K562 (cell line): ENCODE data around the gene SULT2A1. TPM values are rescaled to one million over a fixed set of nuclear protein-coding genes. Genes with fewer than 3 reads are reported as not detected.

Experiments used
- ASH1L ChIP-seq: fragments of 450-650 bp; IDR thresholded peaks from 2 replicates; pipeline ENCODE4 v1.6.1; 2018; ENCODE audit warnings: borderline replicate concordance, mild to moderate bottlenecking, low read depth; ENCODE audit not compliant: partially characterized antibody
- BCL6 ChIP-seq: fragments of 250-450 bp; sonication (Bioruptor Pico); IDR thresholded peaks from 2 replicates; pipeline ENCODE4 v1.4.0; 2020
- GTF2E2 ChIP-seq: fragments of 200-800 bp; sonication (Bioruptor generic); IDR thresholded peaks from 2 replicates; pipeline ENCODE4 v1.6.1; 2016; ENCODE audit warnings: missing genetic modification characterization, missing compliant biosample characterization
- HDAC8 ChIP-seq: fragments of 450-650 bp; IDR thresholded peaks from 2 replicates; pipeline ENCODE4 v1.6.1; 2016; ENCODE audit warnings: mild to moderate bottlenecking, missing genetic modification characterization, moderate library complexity, missing compliant biosample characterization
- LEF1 ChIP-seq: fragments of 450-650 bp; IDR thresholded peaks from 2 replicates; pipeline ENCODE4 v1.6.1; 2016; ENCODE audit warnings: mild to moderate bottlenecking
- NCOA4 ChIP-seq: fragments of 450-650 bp; IDR thresholded peaks from 2 replicates; pipeline ENCODE4 v1.6.1; 2018; ENCODE audit warnings: mild to moderate bottlenecking; ENCODE audit not compliant: partially characterized antibody
- NFE2 ChIP-seq: IDR thresholded peaks from 2 replicates; pipeline ENCODE4 v1.6.1; 2014; ENCODE audit warnings: antibody characterized with exemption, low read depth
- NFIC ChIP-seq: fragments of 450-650 bp; IDR thresholded peaks from 2 replicates; pipeline ENCODE4 v1.6.1; 2017; ENCODE audit warnings: mild to moderate bottlenecking, inconsistent platforms
- SETDB1 ChIP-seq: IDR thresholded peaks from one replicate; pipeline ENCODE4 v1.6.1; 2012; ENCODE audit warnings: low read length, control low read depth, inconsistent platforms
- SUPT5H ChIP-seq: fragments of 450-650 bp; IDR thresholded peaks from 2 replicates; pipeline ENCODE4 v1.6.1; 2016
- ZC3H8 ChIP-seq: fragments of 450-650 bp; IDR thresholded peaks from 2 replicates; pipeline ENCODE4 v1.6.1; 2017
- ZNF77 ChIP-seq: fragments of 250-450 bp; sonication (Bioruptor Pico); IDR thresholded peaks from 2 replicates; pipeline ENCODE4 v1.5.0; 2020
- polyA plus RNA-seq, 8 experiments: library from polyadenylated mRNA; depleted of rRNA in 4 of 8; stranded (reverse) in 5 of 8; unstranded in 3 of 8; fragments of >200 nt; fragmentation: Nextera tagmentation in 2 of 8; fragmentation: Illumina TruSeq in 1 of 8; extraction: Ambion mirVana in 2 of 8; extraction: Trizol in 1 of 8; gene quantifications; 2 replicates each; pipeline versions ENCODE4 v1.2.1 to v1.2.3, GENCODE V29; 2011 to 2014; ENCODE audit warnings: inconsistent platforms in 1 of 8, missing spikeins in 1 of 8
- total RNA-seq, 7 experiments: library from RNA; depleted of rRNA in 6 of 7; stranded (reverse); fragments of >200 nt in 6 of 7; fragmentation: Illumina TruSeq in 2 of 7; extraction: Trizol in 2 of 7; gene quantifications; 2 replicates each; pipeline versions ENCODE4 v1.2.1 to v1.2.3, GENCODE V29; 2011 to 2021; ENCODE audit warnings: low replicate concordance in 1 of 7
- TF ChIP-seq, protein P1 (sequence below), 2 experiments: fragments of 450-650 bp; IDR thresholded peaks; 2 replicates each; pipeline ENCODE4 v1.6.1; 2018; ENCODE audit warnings: mild to moderate bottlenecking in 2 of 2, low read depth in 1 of 2; ENCODE audit not compliant: partially characterized antibody in 2 of 2
- TF ChIP-seq, protein P2 (sequence below): conservative IDR thresholded peaks from 2 replicates; pipeline ENCODE4 v1.6.1; 2011; ENCODE audit warnings: low read depth, mild to moderate bottlenecking, low read length; ENCODE audit not compliant: control insufficient read depth

SULT2A1 gene
- total and polyA plus RNA-seq, 9 of the 15 experiments (the other 6 are each of a cell fraction or from before 2014, with no cell fraction given) = 0.03 to 0.25 (median 0.07) TPM; not detected in 4

DNA sequence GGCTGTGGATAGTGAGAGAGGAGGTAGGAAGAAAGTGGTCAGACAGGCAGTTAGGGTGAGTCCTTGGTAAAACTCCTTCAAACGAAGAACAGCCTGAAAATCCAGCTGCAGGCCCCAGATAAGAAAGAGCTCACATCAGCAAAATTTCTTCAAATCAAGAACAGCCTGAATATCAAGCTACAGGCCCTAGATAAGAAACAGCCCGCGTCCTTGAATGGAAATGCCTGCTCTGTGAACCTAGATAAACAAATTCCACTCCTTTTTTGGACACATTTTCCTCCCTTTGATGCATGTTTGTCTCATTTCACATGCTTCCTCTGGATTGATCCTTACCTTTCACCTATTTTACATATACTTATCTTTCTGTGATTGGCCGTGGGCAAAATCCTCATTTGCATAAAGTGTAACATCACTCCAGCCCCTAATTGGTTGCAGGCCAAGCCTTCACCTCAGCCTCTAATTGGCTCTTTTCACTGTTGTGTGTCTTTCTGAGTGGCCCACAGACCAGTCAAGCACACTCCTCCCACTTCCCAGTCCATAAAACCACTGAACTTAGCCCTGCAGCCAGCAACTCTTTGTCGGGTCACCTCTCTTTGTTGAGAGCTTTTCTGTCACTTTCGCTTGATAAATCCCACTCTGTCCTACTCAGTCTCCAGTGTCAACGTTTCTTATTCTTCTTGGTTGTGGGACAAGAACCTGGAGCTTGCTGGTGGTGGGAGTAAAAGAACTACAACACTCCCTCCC is 6.0 kb upstream of the SULT2A1 start (continued):
- TF ChIP-seq BCL6 (CRISPR knock-in tag) = peak; percentile 38; the same call in 1 of the 2 replicates
- TF ChIP-seq ZNF77 (CRISPR knock-in tag) = no peak
- TF ChIP-seq GTF2E2 (tag) = peak; percentile 65; the same call in 1 of the 2 replicates
- TF ChIP-seq ASH1L = peak; percentile 79
- TF ChIP-seq HDAC8 (tag) = 0 out of 2 replicates have a peak, but pooled peaks have one; percentile 13
- peak; percentile 97 for TF ChIP-seq NFIC
- TF ChIP-seq NCOA4 = no peak
- TF ChIP-seq NFE2 = peak; percentile 77
- no peak; the same call in 1 of the 2 replicates for TF ChIP-seq ZC3H8
- no peak for TF ChIP-seq SETDB1
- TF ChIP-seq SUPT5H = peak; percentile 75
- TF ChIP-seq, protein P1, sequence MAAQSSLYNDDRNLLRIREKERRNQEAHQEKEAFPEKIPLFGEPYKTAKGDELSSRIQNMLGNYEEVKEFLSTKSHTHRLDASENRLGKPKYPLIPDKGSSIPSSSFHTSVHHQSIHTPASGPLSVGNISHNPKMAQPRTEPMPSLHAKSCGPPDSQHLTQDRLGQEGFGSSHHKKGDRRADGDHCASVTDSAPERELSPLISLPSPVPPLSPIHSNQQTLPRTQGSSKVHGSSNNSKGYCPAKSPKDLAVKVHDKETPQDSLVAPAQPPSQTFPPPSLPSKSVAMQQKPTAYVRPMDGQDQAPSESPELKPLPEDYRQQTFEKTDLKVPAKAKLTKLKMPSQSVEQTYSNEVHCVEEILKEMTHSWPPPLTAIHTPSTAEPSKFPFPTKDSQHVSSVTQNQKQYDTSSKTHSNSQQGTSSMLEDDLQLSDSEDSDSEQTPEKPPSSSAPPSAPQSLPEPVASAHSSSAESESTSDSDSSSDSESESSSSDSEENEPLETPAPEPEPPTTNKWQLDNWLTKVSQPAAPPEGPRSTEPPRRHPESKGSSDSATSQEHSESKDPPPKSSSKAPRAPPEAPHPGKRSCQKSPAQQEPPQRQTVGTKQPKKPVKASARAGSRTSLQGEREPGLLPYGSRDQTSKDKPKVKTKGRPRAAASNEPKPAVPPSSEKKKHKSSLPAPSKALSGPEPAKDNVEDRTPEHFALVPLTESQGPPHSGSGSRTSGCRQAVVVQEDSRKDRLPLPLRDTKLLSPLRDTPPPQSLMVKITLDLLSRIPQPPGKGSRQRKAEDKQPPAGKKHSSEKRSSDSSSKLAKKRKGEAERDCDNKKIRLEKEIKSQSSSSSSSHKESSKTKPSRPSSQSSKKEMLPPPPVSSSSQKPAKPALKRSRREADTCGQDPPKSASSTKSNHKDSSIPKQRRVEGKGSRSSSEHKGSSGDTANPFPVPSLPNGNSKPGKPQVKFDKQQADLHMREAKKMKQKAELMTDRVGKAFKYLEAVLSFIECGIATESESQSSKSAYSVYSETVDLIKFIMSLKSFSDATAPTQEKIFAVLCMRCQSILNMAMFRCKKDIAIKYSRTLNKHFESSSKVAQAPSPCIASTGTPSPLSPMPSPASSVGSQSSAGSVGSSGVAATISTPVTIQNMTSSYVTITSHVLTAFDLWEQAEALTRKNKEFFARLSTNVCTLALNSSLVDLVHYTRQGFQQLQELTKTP (IDR thresholded peaks at IDR 0.05; ENCODE audit: low read depth in 1 of 2, partially characterized antibody in 2 of 2) = peak in 1 of 2 experiments; percentile 93
- TF ChIP-seq, protein P2, sequence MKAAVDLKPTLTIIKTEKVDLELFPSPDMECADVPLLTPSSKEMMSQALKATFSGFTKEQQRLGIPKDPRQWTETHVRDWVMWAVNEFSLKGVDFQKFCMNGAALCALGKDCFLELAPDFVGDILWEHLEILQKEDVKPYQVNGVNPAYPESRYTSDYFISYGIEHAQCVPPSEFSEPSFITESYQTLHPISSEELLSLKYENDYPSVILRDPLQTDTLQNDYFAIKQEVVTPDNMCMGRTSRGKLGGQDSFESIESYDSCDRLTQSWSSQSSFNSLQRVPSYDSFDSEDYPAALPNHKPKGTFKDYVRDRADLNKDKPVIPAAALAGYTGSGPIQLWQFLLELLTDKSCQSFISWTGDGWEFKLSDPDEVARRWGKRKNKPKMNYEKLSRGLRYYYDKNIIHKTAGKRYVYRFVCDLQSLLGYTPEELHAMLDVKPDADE = 0 out of 2 replicates have a peak, but pooled peaks have one; percentile 63
- TF ChIP-seq LEF1 = peak; percentile 99
